ENCODE data around the gene ALK. TPM values are rescaled to one million over a fixed set of nuclear protein-coding genes. Genes with fewer than 3 reads are reported as not detected.

Gene ALK
- total RNA-seq, 1 experiment from 2014 or later = not detected

DNA sequence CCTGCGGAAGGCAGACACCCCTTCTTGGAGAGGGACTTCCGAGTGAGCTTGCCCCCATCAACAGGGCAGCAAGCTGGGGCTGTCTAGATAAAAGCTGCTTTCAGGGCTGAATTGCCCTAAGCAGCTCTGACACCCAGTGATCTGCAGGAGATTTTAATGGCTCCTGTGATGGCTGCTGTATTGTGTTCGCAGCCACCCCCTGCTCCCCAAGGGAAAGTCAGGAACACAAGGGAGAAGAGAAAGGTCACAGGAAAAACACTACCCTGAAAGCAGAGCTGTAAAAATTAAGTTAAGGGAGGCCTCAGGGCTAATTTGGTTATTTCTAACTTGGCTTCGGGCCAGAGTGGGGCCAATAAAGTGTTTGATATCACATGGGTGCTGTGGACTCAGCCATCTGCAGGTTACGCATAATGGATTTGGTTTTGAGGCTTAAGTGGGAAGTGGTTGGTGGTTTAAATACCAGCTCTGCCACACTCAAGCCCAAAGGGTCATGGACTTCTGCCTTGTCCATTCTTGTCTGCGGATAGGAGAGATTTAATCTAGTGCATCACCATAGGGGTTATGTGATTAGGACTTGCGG lies 658.6 kb downstream of the ALK start:
- Histone ChIP-seq H2BK12ac (ENCODE audit: insufficient read length, low read depth, low read length) (no peak overlapping the region), H3K27me3 (ENCODE audit: insufficient read depth, low read length) (no peaks in the 10 kb centered on the region), H3K79me1 (ENCODE audit: insufficient read depth, low read depth, low read length, poor library complexity, severe bottlenecking) (no peaks in the 10 kb centered on the region), H2BK120ac (ENCODE audit: low read depth, low read length, poor library complexity, severe bottlenecking) (no peak overlapping the region), H4K91ac (ENCODE audit: insufficient read length, low read depth, low read length) (no peak overlapping the region), H2AK5ac (ENCODE audit: insufficient read length, low read length) (no peak overlapping the region), H3K27ac (ENCODE audit: insufficient read length, low read depth, low read length) (no peak overlapping the region), H2BK15ac (ENCODE audit: low read depth, low read length) (no peak overlapping the region), H2BK5ac (ENCODE audit: insufficient read length, low read length) (no peak overlapping the region), H3K23me2 (ENCODE audit: insufficient read length, low read depth, low read length, poor library complexity, severe bottlenecking) (no peaks in the 10 kb centered on the region), H3K4me1 (ENCODE audit: insufficient read depth, low read length) (no peaks in the 10 kb centered on the region), H3K9me3 (ENCODE audit: control insufficient read depth, low read depth, low read length) (no peaks in the 10 kb centered on the region), H3K4ac (ENCODE audit: low read depth, low read length) (no peak overlapping the region), H4K20me1 (ENCODE audit: control insufficient read depth, insufficient read depth, insufficient read length) (no peaks in the 10 kb centered on the region), H3K56ac (ENCODE audit: insufficient read length, low read depth, low read length) (no peak overlapping the region), H2AFZ (ENCODE audit: low read length) (no peak overlapping the region), H3K14ac (ENCODE audit: insufficient read depth, low read length) (no peak overlapping the region), H3T11ph (ENCODE audit: low read length) (no peak overlapping the region), H3K9ac (ENCODE audit: extremely low read depth, insufficient read length, low read length) (no peak overlapping the region), H2BK20ac (ENCODE audit: low read depth, low read length, poor library complexity, severe bottlenecking) (no peak overlapping the region), H4K5ac (ENCODE audit: insufficient read length, low read depth, low read length) (no peak overlapping the region), H3K79me2 (ENCODE audit: insufficient read depth, low read length) (no peaks in the 10 kb centered on the region), H4K8ac (replicated peaks; ENCODE audit: insufficient read length, low read depth, low read length) (no peak overlapping the region), H3K23ac (ENCODE audit: insufficient read length, low read depth, low read length) (no peak overlapping the region), H3K4me2 (ENCODE audit: insufficient read depth, insufficient read length, low read length) (no peak overlapping the region), H3K18ac (ENCODE audit: insufficient read length, low read depth, low read length) (no peak overlapping the region)
- Mint-ChIP-seq H3K4me3 (no peak overlapping the region), H3K9me3 (peaks cover 3 to 4% of the 10 kb centered on the region in 2 experiments; a peak in 1 of 5 replicates), H3K27ac (no peak overlapping the region), H3K36me3 (ENCODE audit: insufficient read depth in 1 of 3, low read depth in 3 of 3) (no peaks in the 10 kb centered on the region), H3K27me3 (ENCODE audit: low read depth) (no peaks in the 10 kb centered on the region; the same call in 1 of the 2 replicates), H3K4me1 (peaks cover 2% of the 10 kb centered on the region in 2 experiments; a peak in 1 of 4 replicates)
- WGBS (ENCODE audit: extremely low coverage, insufficient read length, low lambda C conversion rate) = no CpG with 5 or more reads among the region's 7 CpGs
- TF ChIP-seq CTCF (conservative IDR thresholded peaks at IDR 0.05) = no peak
- no peak for DNase-seq
